ENCODE measurements around the gene FAM170B.

The FAM170B gene

GRCh38 chr10:49133706-49134248 is at the start of gene FAM170B:
Gene FAM170B (minus strand): TSS chr10:49134021. CDS start chr10:49133918, 103 bp downstream.
- H3K4me3 ChIP-seq (ENCODE audit: low read length), result no peak within 1 kb of the TSS
- TF ChIP-seq ZNF274 (IDR thresholded peaks at IDR 0.05; ENCODE audit: low read depth, low read length), result no peak

- no peak overlapping the region for H3K4me3 ChIP-seq (ENCODE audit: low read length)
- TF ChIP-seq ZNF274 (IDR thresholded peaks at IDR 0.05; ENCODE audit: low read depth, low read length), result no peak
Observed at GRCh38 chr10:49182776-49183175, 49.0 kb upstream of the FAM170B start.

- no peak for TF ChIP-seq ZNF274 (IDR thresholded peaks at IDR 0.05; ENCODE audit: low read depth, low read length)
- no peak overlapping the region for H3K4me3 ChIP-seq (ENCODE audit: low read length)
Observed at GRCh38 chr10:49180444-49180860, 46.6 kb upstream of the FAM170B start.

- no peak overlapping the region for H3K4me3 ChIP-seq (ENCODE audit: low read length)
- no peak for TF ChIP-seq ZNF274 (IDR thresholded peaks at IDR 0.05; ENCODE audit: low read depth, low read length)
Observed at GRCh38 chr10:49179699-49180443, 46.0 kb upstream of the FAM170B start.

GRCh38 chr10:49178489-49179471 is 45.0 kb upstream of the FAM170B start:
- H3K4me3 ChIP-seq (ENCODE audit: low read length), result no peak overlapping the region
- no peak for TF ChIP-seq ZNF274 (IDR thresholded peaks at IDR 0.05; ENCODE audit: low read depth, low read length)

- no peak for TF ChIP-seq ZNF274 (IDR thresholded peaks at IDR 0.05; ENCODE audit: low read depth, low read length)
- no peak overlapping the region for H3K4me3 ChIP-seq (ENCODE audit: low read length)
Observed at GRCh38 chr10:49177391-49178355, 43.9 kb upstream of the FAM170B start.

- TF ChIP-seq ZNF274 (IDR thresholded peaks at IDR 0.05; ENCODE audit: low read depth, low read length), result no peak
- no peak overlapping the region for H3K4me3 ChIP-seq (ENCODE audit: low read length)
Observed at GRCh38 chr10:49176310-49177268, 42.8 kb upstream of the FAM170B start.

- H3K4me3 ChIP-seq (ENCODE audit: low read length), result no peak overlapping the region
- no peak for TF ChIP-seq ZNF274 (IDR thresholded peaks at IDR 0.05; ENCODE audit: low read depth, low read length)
Observed at GRCh38 chr10:49175587-49176309, 41.9 kb upstream of the FAM170B start.

GRCh38 chr10:49174926-49175500 is 41.2 kb upstream of the FAM170B start:
- no peak for TF ChIP-seq ZNF274 (IDR thresholded peaks at IDR 0.05; ENCODE audit: low read depth, low read length)
- no peak overlapping the region for H3K4me3 ChIP-seq (ENCODE audit: low read length)

GRCh38 chr10:49174261-49174925 is 40.6 kb upstream of the FAM170B start:
- no peak for TF ChIP-seq ZNF274 (IDR thresholded peaks at IDR 0.05; ENCODE audit: low read depth, low read length)
- no peak overlapping the region for H3K4me3 ChIP-seq (ENCODE audit: low read length)

- no peak for TF ChIP-seq ZNF274 (IDR thresholded peaks at IDR 0.05; ENCODE audit: low read depth, low read length)
- no peak overlapping the region for H3K4me3 ChIP-seq (ENCODE audit: low read length)
Observed at GRCh38 chr10:49173853-49174252, 40.0 kb upstream of the FAM170B start.
